GM21423 (cell line): ENCODE results near the gene CEP83.
"Not testable (repeated sequence)": the region's sequence is repeated elsewhere in the genome, so short reads cannot be mapped to it uniquely, and the experiment has no call there.

Source experiments
- ATAC-seq: cut with Tn5 transposase; IDR thresholded peaks from one replicate; pipeline ENCODE4 v1.9.1; 2021; ENCODE audit warnings: mild to moderate bottlenecking, moderate library complexity; ENCODE audit not compliant: unreplicated experiment

Gene CEP83

GRCh38 chr12:94435511-94435927 is 24.1 kb downstream of the CEP83 start:
- peak; percentile 77 for ATAC-seq

- ATAC-seq = no peak
Measured at GRCh38 chr12:94434171-94434570, 25.5 kb downstream of the CEP83 start.

- ATAC-seq = no peak
Measured at GRCh38 chr12:94433744-94434143, 25.9 kb downstream of the CEP83 start.

GRCh38 chr12:94430304-94430703 is 29.4 kb downstream of the CEP83 start:
- no peak for ATAC-seq

GRCh38 chr12:94429633-94430032 is 30.0 kb downstream of the CEP83 start:
- no peak for ATAC-seq

GRCh38 chr12:94429191-94429590 is 30.5 kb downstream of the CEP83 start:
- no peak for ATAC-seq

GRCh38 chr12:94427501-94428381 is 31.9 kb downstream of the CEP83 start:
- ATAC-seq = no peak

- ATAC-seq = no peak
Measured at GRCh38 chr12:94426049-94426448, 33.6 kb downstream of the CEP83 start.

GRCh38 chr12:94424830-94425229 is 34.8 kb downstream of the CEP83 start:
- not testable (repeated sequence) for ATAC-seq

GRCh38 chr12:94421868-94422740 is 37.6 kb downstream of the CEP83 start:
- ATAC-seq = no peak

GRCh38 chr12:94418517-94418916 is 41.1 kb downstream of the CEP83 start:
- no peak for ATAC-seq

GRCh38 chr12:94416613-94417012 is 43.1 kb downstream of the CEP83 start:
- no peak for ATAC-seq

- no peak for ATAC-seq
Measured at GRCh38 chr12:94415066-94415465, 44.6 kb downstream of the CEP83 start.

- peak; percentile 88 for ATAC-seq
Measured at GRCh38 chr12:94405413-94406116, 54.1 kb downstream of the CEP83 start.

- ATAC-seq = no peak
Measured at GRCh38 chr12:94404854-94405253, 54.8 kb downstream of the CEP83 start.

- no peak for ATAC-seq
Measured at GRCh38 chr12:94401326-94401725, 58.3 kb downstream of the CEP83 start.

- ATAC-seq = not testable (repeated sequence)
Measured at GRCh38 chr12:94398685-94399084, 61.0 kb downstream of the CEP83 start.

- no peak for ATAC-seq
Measured at GRCh38 chr12:94397401-94397800, 62.3 kb downstream of the CEP83 start.

GRCh38 chr12:94396014-94396413 is 63.7 kb downstream of the CEP83 start:
- not testable (repeated sequence) for ATAC-seq

GRCh38 chr12:94390130-94390485 is 69.6 kb downstream of the CEP83 start:
- no peak for ATAC-seq

GRCh38 chr12:94389482-94390129 is 70.1 kb downstream of the CEP83 start:
- ATAC-seq = not testable (repeated sequence)
